Trophoblast cell (in vitro differentiated cells and primary cell): ENCODE measurements around the gene SNRNP70.
A peak's percentile ranks its signal among the peaks of the same experiment; 100 is the strongest.
"Not testable (repeated sequence)": the region's sequence is repeated elsewhere in the genome, so short reads cannot be mapped to it uniquely, and the experiment has no call there.

Experiments
- DNase-seq, 2 donors: peaks; one replicate each; pipeline ENCODE4 v3.0.0-alpha.2; 2016
- H2AFZ ChIP-seq: 2 replicates; pipeline ENCODE4 v1.6.1; 2013; ENCODE audit warnings: low read length, moderate library complexity, mild to moderate bottlenecking; ENCODE audit not compliant: insufficient read depth, poor library complexity
- H2AK5ac ChIP-seq: 2 replicates; pipeline ENCODE4 v1.6.1; 2013; ENCODE audit warnings: mild to moderate bottlenecking, low read length
- H2BK120ac ChIP-seq: 2 replicates; pipeline ENCODE4 v1.6.1; 2013; ENCODE audit warnings: low read length, mild to moderate bottlenecking, moderate library complexity; ENCODE audit not compliant: insufficient read depth, poor library complexity
- H2BK12ac ChIP-seq: 2 replicates; pipeline ENCODE4 v1.6.1; 2013; ENCODE audit warnings: mild to moderate bottlenecking, low read length, moderate library complexity
- H2BK5ac ChIP-seq: 2 replicates; pipeline ENCODE4 v1.6.1; 2013; ENCODE audit warnings: low read length, low read depth, moderate library complexity, mild to moderate bottlenecking; ENCODE audit not compliant: poor library complexity
- H3K14ac ChIP-seq: 2 replicates; pipeline ENCODE4 v1.6.1; 2013; ENCODE audit warnings: mild to moderate bottlenecking, low read length
- H3K18ac ChIP-seq: 2 replicates; pipeline ENCODE4 v1.6.1; 2013; ENCODE audit warnings: mild to moderate bottlenecking, low read length
- H3K23ac ChIP-seq: 2 replicates; pipeline ENCODE4 v1.6.1; 2013; ENCODE audit warnings: low read length
- H3K27ac ChIP-seq: 2 replicates; pipeline ENCODE4 v1.5.1; 2013; ENCODE audit warnings: low read depth, mild to moderate bottlenecking, inconsistent platforms, low read length, moderate library complexity
- H3K27me3 ChIP-seq: 2 replicates; pipeline ENCODE4 v1.6.1; 2013; ENCODE audit warnings: inconsistent platforms, mild to moderate bottlenecking, low read length, moderate library complexity; ENCODE audit not compliant: insufficient read depth
- H3K36me3 ChIP-seq, 2 experiments: 1 replicate in 1 of 2; 2 replicates in 1 of 2; pipeline ENCODE4 v1.6.1; 2013; ENCODE audit warnings: low read length in 2 of 2, mild to moderate bottlenecking in 2 of 2, moderate library complexity in 1 of 2; ENCODE audit not compliant: insufficient read depth in 2 of 2, control insufficient read depth in 1 of 2
- H3K4ac ChIP-seq: 2 replicates; pipeline ENCODE4 v1.6.1; 2013; ENCODE audit warnings: low read depth, mild to moderate bottlenecking, low read length, moderate library complexity
- H3K4me1 ChIP-seq, 2 experiments: 1 replicate in 1 of 2; 2 replicates in 1 of 2; pipeline ENCODE4 v1.6.1; 2013; ENCODE audit warnings: low read length in 2 of 2, mild to moderate bottlenecking in 2 of 2, moderate library complexity in 1 of 2; ENCODE audit not compliant: insufficient read depth in 2 of 2, control insufficient read depth in 1 of 2
- H3K4me2 ChIP-seq: 2 replicates; pipeline ENCODE4 v1.6.1; 2013; ENCODE audit warnings: inconsistent platforms, mild to moderate bottlenecking, low read length, moderate library complexity
- H3K4me3 ChIP-seq: 2 replicates; pipeline ENCODE4 v1.5.1; 2013; ENCODE audit warnings: mild to moderate bottlenecking, low read depth, low read length, inconsistent platforms
- H3K79me1 ChIP-seq: one replicate; pipeline ENCODE4 v1.6.1; 2013; ENCODE audit warnings: low read length
- H3K79me2 ChIP-seq: 2 replicates; pipeline ENCODE4 v1.6.1; 2013; ENCODE audit warnings: low read length, mild to moderate bottlenecking; ENCODE audit not compliant: control insufficient read depth, insufficient read depth, poor library complexity
- H3K9ac ChIP-seq: 2 replicates; pipeline ENCODE4 v1.6.1; 2013; ENCODE audit warnings: mild to moderate bottlenecking, low read length
- H3K9me3 ChIP-seq: 2 replicates; pipeline ENCODE4 v1.6.1; 2013; ENCODE audit warnings: low read depth, mild to moderate bottlenecking, control low read depth, inconsistent platforms, low read length; ENCODE audit not compliant: insufficient read depth
- H4K12ac ChIP-seq: 2 replicates; pipeline ENCODE4 v1.6.1; 2013; ENCODE audit warnings: low read depth, mild to moderate bottlenecking, low read length, moderate library complexity
- H4K8ac ChIP-seq: 2 replicates; pipeline ENCODE4 v1.6.1; 2013; ENCODE audit warnings: low read depth, mild to moderate bottlenecking, low read length, moderate library complexity
- H4K91ac ChIP-seq: one replicate; pipeline ENCODE4 v1.6.1; 2013; ENCODE audit warnings: low read depth, mild to moderate bottlenecking, low read length, moderate library complexity
- WGBS: extraction: QIAGEN DNeasy Blood & Tissue Kit; methylation state at CpG from one replicate; pipeline ENCODE4 v1.1.7; 2013; ENCODE audit warnings: missing lambda C conversion rate; ENCODE audit not compliant: insufficient read length, insufficient coverage; ENCODE audit errors: extremely low coverage; 5-methylcytosine and 5-hydroxymethylcytosine counted together

The SNRNP70 gene

DNA sequence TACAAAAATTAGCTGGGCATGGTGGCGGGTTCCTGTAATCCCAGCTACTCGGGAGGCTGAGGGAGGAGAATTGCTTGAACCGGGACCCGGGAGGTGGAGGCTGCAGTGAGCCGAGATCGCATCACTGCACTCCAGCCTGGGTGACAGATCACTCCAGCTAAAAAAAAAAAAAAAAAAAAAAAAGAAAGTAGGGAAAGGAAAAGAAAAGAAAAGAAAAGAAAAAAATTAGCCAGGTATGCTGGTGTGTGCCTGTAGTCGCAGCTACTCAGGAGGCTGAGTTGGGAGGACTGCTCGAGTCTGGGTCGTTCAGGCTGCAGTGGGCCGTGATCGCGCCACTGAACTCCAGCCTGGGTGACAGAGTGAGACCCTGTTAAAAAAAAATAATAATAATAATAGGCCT lies 42.0 kb downstream of the SNRNP70 start:
- H3K23ac ChIP-seq, H3K4ac ChIP-seq, H3K14ac ChIP-seq, H2BK12ac ChIP-seq, H3K27me3 ChIP-seq, H3K79me1 ChIP-seq, H2AFZ ChIP-seq, H3K27ac ChIP-seq, H2BK5ac ChIP-seq, H3K9ac ChIP-seq, H3K4me3 ChIP-seq, H3K79me2 ChIP-seq, DNase-seq, H2BK120ac ChIP-seq, H2AK5ac ChIP-seq, H3K18ac ChIP-seq, H4K8ac ChIP-seq, H3K4me2 ChIP-seq, H4K91ac ChIP-seq, H3K9me3 ChIP-seq, H4K12ac ChIP-seq, H3K36me3 ChIP-seq: not testable (repeated sequence)
- no CpG with 5 or more reads among the region's 12 CpGs for WGBS
- H3K4me1 ChIP-seq: peaks cover 9 to 16% of the 10 kb centered on the region in 2 experiments

- peak overlapping the region; percentile 70 for H2AFZ ChIP-seq
- WGBS: no CpG with 5 or more reads among the region's 63 CpGs
- peak overlapping the region; percentile 23 for H3K14ac ChIP-seq
- H4K12ac ChIP-seq: peak overlapping the region; percentile 26
- peaks cover 9% of the 10 kb centered on the region for H3K9me3 ChIP-seq
- H3K36me3 ChIP-seq: no peaks in the 10 kb centered on the region
- DNase-seq: peak; percentile 96 to 99
- no peak overlapping the region for H3K23ac ChIP-seq
- peaks cover 3% of the 10 kb centered on the region for H3K79me1 ChIP-seq
- H3K27me3 ChIP-seq: no peaks in the 10 kb centered on the region
- no peak overlapping the region for H3K18ac ChIP-seq
- no peak overlapping the region for H3K9ac ChIP-seq
- no peak overlapping the region for H2BK12ac ChIP-seq
- H4K8ac ChIP-seq: peak overlapping the region; percentile 80
- peaks cover 2% of the 10 kb centered on the region for H3K79me2 ChIP-seq
- H3K4me1 ChIP-seq: peaks cover 9 to 16% of the 10 kb centered on the region in 2 experiments
- no peak overlapping the region for H3K4ac ChIP-seq
- H3K27ac ChIP-seq: no peak overlapping the region
- H4K91ac ChIP-seq: peak overlapping the region; percentile 27
- H2BK120ac ChIP-seq: peak overlapping the region; percentile 9
- H2BK5ac ChIP-seq: no peak overlapping the region
- no peak overlapping the region for H2AK5ac ChIP-seq
- peak overlapping the region; percentile 63 for H3K4me3 ChIP-seq
- peak overlapping the region; percentile 58 for H3K4me2 ChIP-seq
Measured at GRCh38 chr19:49127674-49128544, 42.7 kb downstream of the SNRNP70 start.

GRCh38 chr19:49128545-49129237 lies 43.4 kb downstream of the SNRNP70 start:
- peaks cover 9 to 16% of the 10 kb centered on the region in 2 experiments for H3K4me1 ChIP-seq
- H3K9me3 ChIP-seq: peaks cover 12% of the 10 kb centered on the region
- no peak overlapping the region for H3K14ac ChIP-seq
- H4K12ac ChIP-seq: no peak overlapping the region
- H2BK120ac ChIP-seq: no peak overlapping the region
- H3K27ac ChIP-seq: no peak overlapping the region
- no peak overlapping the region for H2AK5ac ChIP-seq
- no peak overlapping the region for H2BK5ac ChIP-seq
- H3K23ac ChIP-seq: no peak overlapping the region
- H3K18ac ChIP-seq: no peak overlapping the region
- no peak overlapping the region for H4K91ac ChIP-seq
- H2BK12ac ChIP-seq: no peak overlapping the region
- H3K79me1 ChIP-seq: peaks cover 3% of the 10 kb centered on the region
- no peaks in the 10 kb centered on the region for H3K27me3 ChIP-seq
- no peak overlapping the region for H4K8ac ChIP-seq
- no peak overlapping the region for H3K4me3 ChIP-seq
- DNase-seq: no peak
- H2AFZ ChIP-seq: no peak overlapping the region
- WGBS: no CpG with 5 or more reads among the region's 15 CpGs
- no peak overlapping the region for H3K4ac ChIP-seq
- H3K79me2 ChIP-seq: peaks cover 2% of the 10 kb centered on the region
- no peak overlapping the region for H3K4me2 ChIP-seq
- H3K9ac ChIP-seq: no peak overlapping the region
- no peaks in the 10 kb centered on the region for H3K36me3 ChIP-seq

DNA sequence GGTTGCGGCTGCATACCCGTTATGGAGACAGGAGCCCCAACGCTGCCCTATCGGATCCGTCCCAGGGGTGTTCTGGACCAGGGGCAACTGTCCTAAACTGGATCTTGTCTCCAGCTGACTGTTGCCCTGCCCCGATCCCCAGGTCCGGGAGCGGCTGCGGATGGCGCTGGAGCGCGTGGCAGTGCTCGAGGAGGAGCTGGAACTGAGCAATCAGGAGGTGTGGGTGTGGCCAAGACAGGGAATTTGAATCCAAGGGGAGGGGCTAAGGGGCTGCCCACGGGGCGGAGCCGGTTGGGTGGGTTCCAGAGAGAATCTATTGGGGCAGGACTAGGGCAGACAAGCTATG lies 44.0 kb downstream of the SNRNP70 start:
- Histone ChIP-seq H2AFZ (no peak overlapping the region), H2AK5ac (no peak overlapping the region), H3K4me3 (no peak overlapping the region), H2BK12ac (no peak overlapping the region), H2BK120ac (no peak overlapping the region), H3K79me1 (peaks cover 3% of the 10 kb centered on the region), H3K14ac (no peak overlapping the region), H4K8ac (no peak overlapping the region), H2BK5ac (no peak overlapping the region), H3K18ac (no peak overlapping the region), H4K12ac (no peak overlapping the region), H3K36me3 (no peaks in the 10 kb centered on the region), H3K9ac (no peak overlapping the region), H3K9me3 (peaks cover 13% of the 10 kb centered on the region), H3K23ac (no peak overlapping the region), H3K4ac (no peak overlapping the region), H4K91ac (no peak overlapping the region), H3K27me3 (no peaks in the 10 kb centered on the region), H3K27ac (no peak overlapping the region), H3K79me2 (peaks cover 2% of the 10 kb centered on the region), H3K4me1 (peaks cover 9 to 16% of the 10 kb centered on the region in 2 experiments), H3K4me2 (no peak overlapping the region)
- peak in 1 of 2 donors; percentile 31 for DNase-seq
- no CpG with 5 or more reads among the region's 16 CpGs for WGBS
